NCI-H128 (cell line): ENCODE data around the gene DNM3.

Experiments used
- DNase-seq: peaks from one replicate; lab custom pipeline; 2025; ENCODE audit not compliant: unreplicated experiment; lab: John Stamatoyannopoulos, UW

DNM3 gene

GRCh38 chr1:172086137-172086536 lies 244.8 kb downstream of the DNM3 start:
- no peak for DNase-seq

DNA sequence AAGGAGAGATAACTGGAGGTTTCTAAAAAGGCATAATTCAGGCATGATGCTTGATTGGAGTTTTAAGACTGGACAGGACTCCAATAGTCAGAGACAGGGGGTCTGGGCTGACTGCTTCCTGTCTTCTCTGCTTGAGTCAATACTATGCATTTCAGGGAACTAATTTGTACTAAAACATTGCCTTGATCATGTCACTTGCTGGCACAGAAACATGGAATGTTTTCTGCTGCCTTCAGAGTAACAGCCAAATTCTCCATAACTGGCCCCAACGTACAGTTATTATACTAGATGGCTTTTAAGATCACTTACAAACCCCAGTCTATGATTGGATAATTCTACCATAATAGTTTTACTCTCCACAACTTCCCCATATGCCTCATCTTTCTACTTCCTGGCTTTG lies 247.0 kb downstream of the DNM3 start:
- no peak for DNase-seq

GRCh38 chr1:172089768-172090510 lies 248.6 kb downstream of the DNM3 start:
- DNase-seq: no peak

DNA sequence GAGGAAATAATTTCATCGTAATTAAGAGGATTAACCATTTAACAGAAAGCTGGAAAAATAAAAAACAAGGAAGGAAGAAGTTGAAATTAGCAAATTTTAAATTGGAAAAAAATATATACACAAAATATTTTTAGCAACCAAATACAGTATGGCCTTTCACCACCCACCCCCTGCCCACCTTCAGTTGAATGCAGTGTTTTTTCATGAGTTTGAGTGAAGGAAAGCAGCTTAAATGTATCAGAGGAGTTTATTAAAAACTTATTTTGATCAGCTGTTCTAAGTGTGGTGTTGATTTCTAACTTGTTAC lies 249.2 kb downstream of the DNM3 start:
- no peak for DNase-seq

- DNase-seq: no peak
These were observed 254.5 kb downstream of the DNM3 start for GRCh38 chr1:172095846-172096245.

DNA sequence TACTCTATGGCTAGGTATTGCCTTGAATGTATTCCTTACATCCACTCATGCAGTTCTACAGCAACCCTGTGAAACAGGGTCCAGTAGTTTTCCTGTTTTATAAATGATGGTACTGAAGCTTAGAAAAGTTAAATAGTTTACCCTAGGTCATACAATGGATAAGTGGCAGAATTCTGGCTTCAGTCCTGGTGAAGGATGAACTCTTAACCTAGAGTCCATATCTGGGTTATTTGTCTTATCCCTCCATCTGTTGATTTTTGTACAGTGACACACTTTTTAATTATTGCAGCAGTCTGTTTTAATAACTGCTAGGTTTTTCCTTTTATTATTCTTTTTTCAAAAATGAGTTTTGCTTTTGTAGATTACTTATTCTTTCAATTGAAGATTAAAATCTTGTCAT lies 263.9 kb downstream of the DNM3 start:
- DNase-seq: no peak

- DNase-seq: no peak
These were observed 266.1 kb downstream of the DNM3 start for GRCh38 chr1:172107316-172107975.

DNA sequence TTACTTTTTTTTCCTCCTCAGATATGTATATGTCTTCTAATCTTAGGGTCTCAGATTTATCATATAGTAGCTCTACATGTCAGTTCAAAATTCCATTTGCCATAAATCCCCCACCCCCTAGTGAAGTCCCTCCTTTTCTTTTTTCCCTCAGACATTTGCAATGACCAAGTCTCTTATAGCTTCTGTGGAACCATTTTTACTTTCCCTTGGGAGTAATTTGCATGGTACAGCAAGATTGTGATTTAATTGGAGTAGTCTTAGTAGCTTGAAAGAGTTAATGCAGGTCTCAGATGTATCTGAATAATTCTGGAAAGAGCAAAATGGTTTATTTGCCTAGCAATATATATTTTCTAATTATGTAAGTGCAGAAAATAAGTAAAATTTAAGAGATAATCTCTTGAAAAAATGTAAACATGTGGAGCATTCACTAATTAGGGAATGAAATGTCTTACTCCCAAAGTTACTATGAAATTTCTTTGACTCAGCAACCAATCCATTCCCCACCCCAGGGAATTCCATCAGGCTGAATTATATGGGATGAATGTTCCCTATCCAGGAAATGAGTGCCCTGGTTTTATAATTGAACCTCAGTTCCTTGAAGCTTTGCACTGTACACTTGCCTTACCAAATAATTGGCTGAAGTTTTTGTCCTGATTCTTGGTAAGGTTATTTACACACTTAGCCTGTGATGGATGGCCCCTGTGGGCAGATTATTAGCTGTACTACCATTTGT lies 267.0 kb downstream of the DNM3 start:
- no peak for DNase-seq

- no peak for DNase-seq
These were observed 268.1 kb downstream of the DNM3 start for GRCh38 chr1:172109359-172109758.

DNA sequence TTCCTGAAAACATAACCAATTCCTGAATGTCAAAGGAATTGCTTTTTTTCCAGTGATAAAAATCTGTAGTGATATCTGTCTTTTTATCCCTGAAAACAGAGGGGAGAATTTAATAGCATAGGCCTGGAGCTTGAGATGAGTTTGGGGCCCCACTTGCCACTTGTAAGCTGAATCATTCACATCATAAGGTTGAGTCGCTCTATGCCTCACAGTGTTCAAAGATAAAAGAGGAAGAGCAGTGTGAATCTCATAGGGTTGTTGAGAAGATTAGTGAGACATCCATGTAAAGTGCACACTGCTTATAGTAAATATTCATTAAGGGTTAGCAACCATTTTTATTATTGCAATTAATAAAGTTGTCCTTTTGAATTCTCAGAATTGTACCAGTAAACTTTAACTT lies 271.3 kb downstream of the DNM3 start:
- no peak for DNase-seq

GRCh38 chr1:172117800-172118199 lies 276.5 kb downstream of the DNM3 start:
- DNase-seq: no peak

- no peak for DNase-seq
These were observed 277.3 kb downstream of the DNM3 start for GRCh38 chr1:172118618-172119017.

DNA sequence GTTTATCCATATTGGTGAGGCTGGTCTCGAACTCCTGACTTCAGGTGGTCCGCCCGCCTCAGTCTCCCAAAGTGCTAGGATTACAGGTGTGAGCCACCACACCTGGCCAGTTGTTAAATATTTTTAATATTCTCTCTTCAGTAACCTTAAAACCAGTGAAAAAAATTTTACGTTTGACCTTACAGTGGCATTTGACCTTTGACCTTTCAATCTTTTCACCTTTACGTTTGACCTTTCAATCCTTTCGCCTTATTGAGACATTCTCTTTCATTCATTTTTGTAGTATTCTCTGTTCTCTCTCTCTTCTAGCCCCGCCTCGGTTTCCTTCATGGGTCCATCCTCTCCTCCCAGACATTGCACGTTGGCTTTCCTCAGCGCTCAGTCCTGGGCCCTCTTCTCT lies 277.9 kb downstream of the DNM3 start:
- DNase-seq: no peak

DNA sequence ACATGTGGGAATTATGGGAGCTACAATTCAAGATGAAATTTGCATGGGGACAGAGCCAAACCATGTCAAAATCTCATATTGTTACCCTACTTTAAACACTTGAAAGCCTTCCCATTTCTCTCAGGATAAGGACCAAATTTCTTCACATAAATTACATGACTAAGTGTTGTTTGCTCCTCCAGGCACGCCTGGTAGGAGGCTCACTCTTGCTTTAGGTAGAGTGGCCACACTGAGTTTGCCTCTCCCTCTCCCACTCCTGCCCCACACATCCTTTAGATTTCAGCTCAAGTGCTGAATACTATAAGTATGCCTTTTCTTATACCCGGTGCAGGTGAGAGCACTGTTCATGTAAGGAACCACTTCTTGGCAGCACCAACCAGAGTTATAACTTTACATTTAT lies 279.1 kb downstream of the DNM3 start:
- no peak for DNase-seq

- DNase-seq: no peak
These were observed 279.9 kb downstream of the DNM3 start for GRCh38 chr1:172121081-172121717.

GRCh38 chr1:172122381-172122780 lies 281.1 kb downstream of the DNM3 start:
- no peak for DNase-seq

- DNase-seq: no peak
These were observed 284.0 kb downstream of the DNM3 start for GRCh38 chr1:172125250-172125649.

- no peak for DNase-seq
These were observed 284.6 kb downstream of the DNM3 start for GRCh38 chr1:172125812-172126430.

DNA sequence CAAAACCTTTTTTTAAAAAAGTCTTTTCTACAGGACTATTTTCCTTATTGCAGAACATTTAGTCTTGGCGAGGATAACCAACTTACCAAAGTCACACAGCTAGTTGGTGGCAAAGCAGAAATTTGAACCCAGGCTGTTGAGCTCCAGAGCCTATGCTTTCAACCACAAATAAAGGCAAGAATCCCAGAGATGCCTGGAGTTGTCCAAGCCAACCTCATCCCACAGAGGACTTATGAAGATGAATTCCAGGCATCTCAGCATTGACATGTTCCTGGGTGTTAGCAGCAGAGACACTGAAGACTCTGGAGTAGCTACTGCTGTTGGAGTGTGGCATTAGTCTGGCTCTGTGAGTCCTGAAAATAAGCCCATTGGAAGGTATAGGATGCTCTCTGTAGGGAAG lies 291.5 kb downstream of the DNM3 start:
- DNase-seq: no peak

GRCh38 chr1:172134087-172134731 lies 292.9 kb downstream of the DNM3 start:
- no peak for DNase-seq
